Endothelial cell (in vitro differentiated cells): ENCODE results near the gene PCDHGA4. TPM values are rescaled to one million over a fixed set of nuclear protein-coding genes. Genes with fewer than 3 reads are reported as not detected.

ENCODE experiments used
- DNase-seq: peaks from one replicate; pipeline ENCODE4 v3.0.0; 2021; ENCODE audit warnings: low spot score
- H3K27ac Mint-ChIP-seq: one replicate; pipeline ENCODE4 v1.8.0; 2021; ENCODE audit warnings: mixed read lengths, inconsistent platforms; ENCODE audit not compliant: unreplicated experiment
- H3K27me3 Mint-ChIP-seq: one replicate; pipeline ENCODE4 v1.8.0; 2021; ENCODE audit warnings: mild to moderate bottlenecking, moderate library complexity, mixed read lengths, inconsistent platforms; ENCODE audit not compliant: unreplicated experiment
- H3K36me3 Mint-ChIP-seq: one replicate; pipeline ENCODE4 v1.8.0; 2021; ENCODE audit warnings: mild to moderate bottlenecking, low read depth, mixed read lengths, inconsistent platforms; ENCODE audit not compliant: unreplicated experiment
- H3K4me1 Mint-ChIP-seq: one replicate; pipeline ENCODE4 v1.8.0; 2021; ENCODE audit warnings: mild to moderate bottlenecking, mixed read lengths, inconsistent platforms; ENCODE audit not compliant: unreplicated experiment
- H3K4me3 Mint-ChIP-seq: one replicate; pipeline ENCODE4 v1.8.0; 2021; ENCODE audit warnings: mild to moderate bottlenecking, mixed read lengths, inconsistent platforms; ENCODE audit not compliant: unreplicated experiment
- H3K9me3 Mint-ChIP-seq: one replicate; pipeline ENCODE4 v1.8.0; 2021; ENCODE audit warnings: mixed read lengths, inconsistent platforms; ENCODE audit not compliant: unreplicated experiment
- total RNA-seq: library from RNA; stranded (reverse); fragmentation: NEBNext Ultra II Directional; extraction: Animal tissue kit (Norgen Biotek cat#: 25700); gene quantifications from one replicate; pipeline ENCODE4 v1.2.1, GENCODE V29; 2021; ENCODE audit not compliant: unreplicated experiment
- TF ChIP-seq, protein P1 (sequence below): fragments of 200-600 bp; sonication (generic); IDR thresholded peaks from one replicate; pipeline ENCODE4 v1.5.0; 2021; ENCODE audit warnings: antibody characterized with exemption; ENCODE audit not compliant: unreplicated experiment

Gene PCDHGA4
- total RNA-seq, 1 donor from 2014 or later: 2.0 TPM

DNA sequence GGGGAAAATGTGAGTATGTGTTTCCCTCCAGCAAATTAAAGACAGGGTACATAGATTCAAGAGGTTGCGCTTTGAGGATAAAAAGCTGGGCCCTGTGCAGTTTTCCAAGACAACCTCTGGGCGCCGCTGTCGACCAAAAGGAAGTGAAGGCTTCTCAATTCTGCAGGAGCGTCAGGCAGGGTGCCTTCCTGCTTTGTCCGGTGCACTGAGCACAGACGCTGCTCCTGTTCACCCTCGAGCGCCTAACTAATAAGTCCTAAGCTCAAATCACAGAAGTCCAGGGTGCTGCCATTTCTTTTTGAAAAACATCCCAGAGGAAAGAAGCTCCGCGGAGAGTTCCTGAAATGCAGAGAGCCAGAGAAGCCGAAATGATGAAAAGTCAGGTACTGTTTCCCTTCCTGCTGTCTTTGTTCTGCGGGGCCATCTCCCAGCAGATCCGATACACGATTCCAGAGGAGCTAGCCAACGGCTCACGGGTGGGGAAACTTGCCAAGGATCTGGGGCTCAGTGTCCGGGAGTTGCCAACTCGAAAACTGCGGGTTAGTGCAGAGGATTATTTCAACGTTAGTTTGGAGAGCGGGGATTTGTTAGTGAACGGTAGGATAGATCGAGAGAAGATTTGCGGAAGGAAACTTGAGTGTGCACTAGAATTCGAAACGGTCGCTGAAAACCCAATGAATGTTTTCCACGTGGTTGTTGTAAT, 4.8 kb upstream of the PCDHGA4 start, which contains the start of gene PCDHGB1:
PCDHGB1 (plus strand) TSS at position 183 of the 703 bp plus-strand sequence; CDS start at position 345, 162 bp downstream.
- Mint-ChIP-seq H3K36me3 (peaks cover 41% of the 10 kb centered on the region), H3K9me3 (peaks cover 30% of the 10 kb centered on the region), H3K4me1 (no peaks in the 10 kb centered on the region), H3K4me3 (peak within 1 kb of the TSS; percentile 43), H3K27ac (no peak within 1 kb of the TSS), H3K27me3 (peaks cover 5% of the 10 kb centered on the region)
- TF ChIP-seq, protein P1, sequence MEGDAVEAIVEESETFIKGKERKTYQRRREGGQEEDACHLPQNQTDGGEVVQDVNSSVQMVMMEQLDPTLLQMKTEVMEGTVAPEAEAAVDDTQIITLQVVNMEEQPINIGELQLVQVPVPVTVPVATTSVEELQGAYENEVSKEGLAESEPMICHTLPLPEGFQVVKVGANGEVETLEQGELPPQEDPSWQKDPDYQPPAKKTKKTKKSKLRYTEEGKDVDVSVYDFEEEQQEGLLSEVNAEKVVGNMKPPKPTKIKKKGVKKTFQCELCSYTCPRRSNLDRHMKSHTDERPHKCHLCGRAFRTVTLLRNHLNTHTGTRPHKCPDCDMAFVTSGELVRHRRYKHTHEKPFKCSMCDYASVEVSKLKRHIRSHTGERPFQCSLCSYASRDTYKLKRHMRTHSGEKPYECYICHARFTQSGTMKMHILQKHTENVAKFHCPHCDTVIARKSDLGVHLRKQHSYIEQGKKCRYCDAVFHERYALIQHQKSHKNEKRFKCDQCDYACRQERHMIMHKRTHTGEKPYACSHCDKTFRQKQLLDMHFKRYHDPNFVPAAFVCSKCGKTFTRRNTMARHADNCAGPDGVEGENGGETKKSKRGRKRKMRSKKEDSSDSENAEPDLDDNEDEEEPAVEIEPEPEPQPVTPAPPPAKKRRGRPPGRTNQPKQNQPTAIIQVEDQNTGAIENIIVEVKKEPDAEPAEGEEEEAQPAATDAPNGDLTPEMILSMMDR: no peak
- DNase-seq: peak; percentile 25

DNA sequence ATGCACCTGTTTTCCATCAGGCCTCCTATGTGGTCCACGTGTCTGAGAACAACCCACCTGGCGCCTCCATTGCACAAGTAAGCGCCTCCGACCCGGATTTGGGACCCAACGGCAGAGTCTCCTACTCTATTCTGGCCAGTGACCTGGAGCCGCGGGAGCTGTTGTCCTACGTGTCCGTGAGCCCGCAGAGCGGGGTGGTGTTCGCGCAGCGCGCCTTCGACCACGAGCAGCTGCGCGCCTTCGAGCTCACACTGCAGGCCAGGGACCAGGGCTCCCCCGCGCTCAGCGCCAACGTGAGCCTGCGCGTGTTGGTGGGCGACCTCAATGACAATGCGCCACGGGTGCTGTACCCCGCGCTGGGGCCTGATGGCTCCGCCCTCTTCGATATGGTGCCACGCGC, 3.2 kb upstream of the PCDHGA4 start:
- peaks cover 29% of the 10 kb centered on the region for H3K9me3 Mint-ChIP-seq
- H3K27me3 Mint-ChIP-seq: peaks cover 6% of the 10 kb centered on the region
- peaks cover 45% of the 10 kb centered on the region for H3K36me3 Mint-ChIP-seq

DNA sequence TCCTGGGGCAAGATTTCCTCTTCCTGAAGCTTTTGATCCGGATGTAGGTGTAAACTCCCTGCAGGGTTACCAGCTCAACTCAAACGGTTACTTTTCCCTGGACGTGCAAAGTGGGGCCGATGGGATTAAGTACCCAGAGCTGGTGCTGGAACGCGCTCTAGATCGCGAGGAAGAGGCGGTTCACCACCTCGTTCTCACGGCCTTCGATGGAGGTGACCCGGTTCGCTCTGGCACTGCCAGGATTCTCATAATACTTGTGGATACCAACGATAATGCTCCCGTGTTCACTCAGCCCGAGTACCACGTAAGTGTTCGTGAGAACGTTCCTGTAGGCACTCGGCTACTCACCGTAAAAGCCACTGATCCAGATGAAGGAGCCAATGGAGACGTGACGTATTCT, 820 bp downstream of the PCDHGA4 start:
- Mint-ChIP-seq H3K4me1 (peaks cover 13% of the 10 kb centered on the region), H3K27ac (no peak overlapping the region), H3K4me3 (peak overlapping the region; percentile 51), H3K27me3 (peaks cover 5% of the 10 kb centered on the region), H3K9me3 (peaks cover 27% of the 10 kb centered on the region), H3K36me3 (peaks cover 47% of the 10 kb centered on the region)
- TF ChIP-seq, protein P1: no peak
- DNase-seq: no peak

More for the DNA sequence above, 3.2 kb upstream of the PCDHGA4 start:
- TF ChIP-seq, protein P1: no peak
- Mint-ChIP-seq H3K4me3 (no peak overlapping the region), H3K4me1 (no peaks in the 10 kb centered on the region), H3K27ac (no peak overlapping the region)
- DNase-seq: no peak

DNA sequence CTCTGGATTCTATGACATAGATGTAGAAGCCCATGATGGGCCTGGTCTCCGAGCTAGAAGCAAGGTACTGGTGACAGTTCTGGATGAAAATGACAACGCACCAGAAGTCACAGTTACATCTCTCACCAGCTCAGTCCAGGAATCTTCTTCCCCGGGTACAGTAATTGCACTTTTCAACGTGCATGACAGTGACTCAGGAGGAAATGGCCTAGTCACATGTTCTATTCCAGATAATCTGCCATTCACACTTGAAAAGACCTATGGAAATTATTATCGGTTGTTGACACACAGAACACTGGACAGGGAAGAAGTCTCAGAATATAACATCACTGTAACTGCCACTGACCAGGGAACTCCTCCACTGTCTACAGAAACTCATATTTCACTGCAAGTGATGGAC, 1.3 kb downstream of the PCDHGA4 start:
- no peak overlapping the region for H3K27ac Mint-ChIP-seq
- TF ChIP-seq, protein P1: no peak
- peaks cover 52% of the 10 kb centered on the region for H3K36me3 Mint-ChIP-seq
- peaks cover 8% of the 10 kb centered on the region for H3K27me3 Mint-ChIP-seq
- no peak for DNase-seq
- H3K9me3 Mint-ChIP-seq: peaks cover 32% of the 10 kb centered on the region
- H3K4me3 Mint-ChIP-seq: peak overlapping the region; percentile 47
- H3K4me1 Mint-ChIP-seq: peaks cover 15% of the 10 kb centered on the region

DNA sequence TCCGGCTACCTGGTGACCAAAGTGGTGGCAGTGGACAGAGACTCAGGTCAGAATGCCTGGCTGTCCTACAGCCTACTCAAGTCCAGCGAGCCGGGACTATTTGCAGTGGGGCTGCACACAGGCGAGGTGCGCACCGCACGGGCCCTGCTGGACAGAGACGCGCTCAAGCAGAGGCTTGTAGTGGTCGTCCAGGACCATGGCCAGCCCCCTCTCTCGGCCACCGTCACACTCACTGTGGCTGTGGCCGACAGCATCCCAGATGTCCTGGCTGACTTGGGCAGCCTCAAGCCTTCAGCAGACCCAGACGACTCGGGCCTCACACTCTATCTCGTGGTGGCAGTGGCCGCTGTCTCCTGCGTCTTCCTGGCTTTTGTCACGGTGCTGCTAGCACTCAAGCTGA, 2.1 kb downstream of the PCDHGA4 start:
- H3K4me3 Mint-ChIP-seq: no peak overlapping the region
- peaks cover 35% of the 10 kb centered on the region for H3K9me3 Mint-ChIP-seq
- DNase-seq: no peak
- H3K4me1 Mint-ChIP-seq: peaks cover 15% of the 10 kb centered on the region
- H3K36me3 Mint-ChIP-seq: peaks cover 55% of the 10 kb centered on the region
- peaks cover 10% of the 10 kb centered on the region for H3K27me3 Mint-ChIP-seq
- TF ChIP-seq, protein P1: no peak
- H3K27ac Mint-ChIP-seq: no peak overlapping the region
